DOHH2 (cell line): ENCODE data around the gene SETD3.

Experiments
- H3F3A ChIP-seq: fragments of 200-600 bp; sonication (generic), shearing (Covaris generic); 2 replicates; pipeline ENCODE4 v1.6.0; 2016; ENCODE audit warnings: antibody characterized with exemption, mild to moderate bottlenecking; ENCODE audit not compliant: control insufficient read depth, insufficient read depth
- H3K27ac ChIP-seq: fragments of 200-600 bp; sonication (generic); 2 replicates; pipeline ENCODE4 v1.5.1; 2014; ENCODE audit warnings: low read depth, mild to moderate bottlenecking, low read length, moderate library complexity
- H3K27me3 ChIP-seq: fragments of 200-600 bp; sonication (generic); 2 replicates; pipeline ENCODE4 v1.6.1; 2014; ENCODE audit warnings: mild to moderate bottlenecking, low read length, mixed read lengths; ENCODE audit not compliant: control insufficient read depth
- H3K36me3 ChIP-seq: fragments of 200-600 bp; sonication (generic); 2 replicates; pipeline ENCODE4 v1.6.1; 2014; ENCODE audit warnings: mild to moderate bottlenecking, low read length, moderate library complexity, mixed read lengths; ENCODE audit not compliant: control insufficient read depth
- H3K4me1 ChIP-seq: fragments of 200-600 bp; sonication (generic); 2 replicates; pipeline ENCODE4 v1.6.1; 2014; ENCODE audit warnings: mild to moderate bottlenecking, low read length, mixed read lengths; ENCODE audit not compliant: control insufficient read depth
- H3K4me2 ChIP-seq: fragments of 200-600 bp; sonication (generic); 2 replicates; pipeline ENCODE4 v1.6.0; 2014; ENCODE audit warnings: mild to moderate bottlenecking, low read length, moderate library complexity
- H3K4me3 ChIP-seq: fragments of 200-600 bp; sonication (generic); 2 replicates; pipeline ENCODE4 v1.5.1; 2014; ENCODE audit warnings: mild to moderate bottlenecking, low read length, mixed read lengths
- H3K79me2 ChIP-seq: fragments of 200-600 bp; sonication (generic); 2 replicates; pipeline ENCODE4 v1.6.1; 2014; ENCODE audit warnings: mild to moderate bottlenecking, low read length, mixed read lengths; ENCODE audit not compliant: control insufficient read depth
- H3K9me2 ChIP-seq: fragments of 200-600 bp; sonication (generic); replicated peaks from 2 replicates; pipeline ENCODE4 v1.6.1; 2014; ENCODE audit warnings: mild to moderate bottlenecking, low read length, mixed read lengths; ENCODE audit not compliant: control insufficient read depth
- H3K9me3 ChIP-seq: fragments of 200-600 bp; sonication (generic); 2 replicates; pipeline ENCODE4 v1.6.1; 2014; ENCODE audit warnings: antibody characterized with exemption, low read length, mixed read lengths; ENCODE audit not compliant: control insufficient read depth, insufficient read depth
- H4K20me1 ChIP-seq: fragments of 200-600 bp; sonication (generic); 2 replicates; pipeline ENCODE4 v1.6.0; 2014; ENCODE audit warnings: low read depth, mild to moderate bottlenecking, antibody characterized with exemption, low read length, moderate library complexity; ENCODE audit not compliant: control insufficient read depth, insufficient read depth
- EZH2phosphoT487 ChIP-seq: fragments of 200-600 bp; sonication (generic); IDR thresholded peaks from 2 replicates; pipeline ENCODE4 v1.6.1; 2017; ENCODE audit warnings: borderline replicate concordance, mild to moderate bottlenecking, antibody characterized with exemption, low read length, moderate library complexity, mixed read lengths
- TF ChIP-seq, protein P1 (sequence below): fragments of 200-600 bp; sonication (generic); IDR thresholded peaks from one replicate; pipeline ENCODE4 v1.5.1; 2014; ENCODE audit warnings: antibody characterized with exemption, mild to moderate bottlenecking, low read depth, low read length; ENCODE audit not compliant: poor library complexity, severe bottlenecking

The SETD3 gene

DNA sequence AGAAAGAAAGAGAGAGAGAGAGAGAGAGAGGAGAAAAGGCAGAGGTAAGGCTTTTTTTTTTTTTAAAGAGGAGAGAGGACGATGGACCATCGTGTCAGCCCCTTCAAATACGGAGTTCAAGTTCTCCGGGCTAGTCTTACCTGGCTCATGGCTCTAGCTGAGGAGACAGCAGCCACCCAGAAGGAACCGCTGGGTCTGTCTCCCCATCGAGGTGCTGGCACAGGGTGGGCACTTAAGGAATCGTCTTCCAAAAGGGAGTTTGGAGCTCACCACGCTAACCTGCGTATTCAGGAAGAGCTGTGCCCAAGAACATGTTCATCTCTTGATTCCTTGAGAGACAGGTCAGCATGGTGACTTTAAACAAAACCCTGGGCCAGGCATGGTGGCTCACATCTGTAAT lies 102.7 kb downstream of the SETD3 start:
- H3K27me3 ChIP-seq, result no peaks in the 10 kb centered on the region
- no peaks in the 10 kb centered on the region for H3K9me2 ChIP-seq
- no peak overlapping the region for H3K4me3 ChIP-seq
- no peak overlapping the region for H3K27ac ChIP-seq
- no peaks in the 10 kb centered on the region for H3F3A ChIP-seq
- H3K4me1 ChIP-seq, result no peaks in the 10 kb centered on the region
- no peaks in the 10 kb centered on the region for H3K9me3 ChIP-seq
- H3K4me2 ChIP-seq, result no peak overlapping the region
- no peak for TF ChIP-seq EZH2phosphoT487
- TF ChIP-seq, protein P1, sequence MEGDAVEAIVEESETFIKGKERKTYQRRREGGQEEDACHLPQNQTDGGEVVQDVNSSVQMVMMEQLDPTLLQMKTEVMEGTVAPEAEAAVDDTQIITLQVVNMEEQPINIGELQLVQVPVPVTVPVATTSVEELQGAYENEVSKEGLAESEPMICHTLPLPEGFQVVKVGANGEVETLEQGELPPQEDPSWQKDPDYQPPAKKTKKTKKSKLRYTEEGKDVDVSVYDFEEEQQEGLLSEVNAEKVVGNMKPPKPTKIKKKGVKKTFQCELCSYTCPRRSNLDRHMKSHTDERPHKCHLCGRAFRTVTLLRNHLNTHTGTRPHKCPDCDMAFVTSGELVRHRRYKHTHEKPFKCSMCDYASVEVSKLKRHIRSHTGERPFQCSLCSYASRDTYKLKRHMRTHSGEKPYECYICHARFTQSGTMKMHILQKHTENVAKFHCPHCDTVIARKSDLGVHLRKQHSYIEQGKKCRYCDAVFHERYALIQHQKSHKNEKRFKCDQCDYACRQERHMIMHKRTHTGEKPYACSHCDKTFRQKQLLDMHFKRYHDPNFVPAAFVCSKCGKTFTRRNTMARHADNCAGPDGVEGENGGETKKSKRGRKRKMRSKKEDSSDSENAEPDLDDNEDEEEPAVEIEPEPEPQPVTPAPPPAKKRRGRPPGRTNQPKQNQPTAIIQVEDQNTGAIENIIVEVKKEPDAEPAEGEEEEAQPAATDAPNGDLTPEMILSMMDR, result no peak
- no peaks in the 10 kb centered on the region for H3K36me3 ChIP-seq
- no peaks in the 10 kb centered on the region for H4K20me1 ChIP-seq
- no peaks in the 10 kb centered on the region for H3K79me2 ChIP-seq

GRCh38 chr14:99374964-99375363 lies 105.7 kb downstream of the SETD3 start:
- H3K79me2 ChIP-seq, result no peaks in the 10 kb centered on the region
- no peaks in the 10 kb centered on the region for H3K4me1 ChIP-seq
- H3K4me3 ChIP-seq, result no peak overlapping the region
- H3F3A ChIP-seq, result no peaks in the 10 kb centered on the region
- H4K20me1 ChIP-seq, result no peaks in the 10 kb centered on the region
- TF ChIP-seq EZH2phosphoT487, result no peak
- TF ChIP-seq, protein P1, result no peak
- H3K9me3 ChIP-seq, result no peaks in the 10 kb centered on the region
- H3K36me3 ChIP-seq, result no peaks in the 10 kb centered on the region
- no peaks in the 10 kb centered on the region for H3K27me3 ChIP-seq
- no peak overlapping the region for H3K27ac ChIP-seq
- H3K4me2 ChIP-seq, result no peak overlapping the region
- H3K9me2 ChIP-seq, result no peaks in the 10 kb centered on the region

- no peaks in the 10 kb centered on the region for H3K79me2 ChIP-seq
- no peaks in the 10 kb centered on the region for H3K9me3 ChIP-seq
- H3K27me3 ChIP-seq, result no peaks in the 10 kb centered on the region
- no peak overlapping the region for H3K4me2 ChIP-seq
- H3K27ac ChIP-seq, result no peak overlapping the region
- H3K36me3 ChIP-seq, result no peaks in the 10 kb centered on the region
- no peaks in the 10 kb centered on the region for H3K4me1 ChIP-seq
- TF ChIP-seq, protein P1, result no peak
- no peak for TF ChIP-seq EZH2phosphoT487
- H3K4me3 ChIP-seq, result no peak overlapping the region
- no peaks in the 10 kb centered on the region for H3K9me2 ChIP-seq
- H3F3A ChIP-seq, result no peaks in the 10 kb centered on the region
- H4K20me1 ChIP-seq, result no peaks in the 10 kb centered on the region
Observed at GRCh38 chr14:99363616-99364290, 116.9 kb downstream of the SETD3 start.
